IPS-20b (cell line): ENCODE data around the gene CDKN2AIP.
"Not testable (repeated sequence)": the region's sequence is repeated elsewhere in the genome, so short reads cannot be mapped to it uniquely, and the experiment has no call there.

Experiments used
- H3K27ac ChIP-seq: one replicate; pipeline ENCODE4 v1.5.1; 2013; ENCODE audit warnings: low read length
- H3K27me3 ChIP-seq: 2 replicates; pipeline ENCODE4 v1.6.1; 2013; ENCODE audit warnings: mild to moderate bottlenecking, low read length, inconsistent platforms; ENCODE audit not compliant: insufficient read depth
- H3K36me3 ChIP-seq: 2 replicates; pipeline ENCODE4 v1.6.1; 2013; ENCODE audit warnings: low read depth, mild to moderate bottlenecking, inconsistent platforms, low read length, moderate library complexity; ENCODE audit not compliant: insufficient read depth
- H3K4me1 ChIP-seq: 2 replicates; pipeline ENCODE4 v1.6.1; 2013; ENCODE audit warnings: mild to moderate bottlenecking, control low read depth, inconsistent platforms, low read length, moderate library complexity; ENCODE audit not compliant: insufficient read depth
- H3K4me3 ChIP-seq: 2 replicates; pipeline ENCODE4 v1.5.1; 2013; ENCODE audit warnings: mild to moderate bottlenecking, low read length, inconsistent platforms
- H3K9ac ChIP-seq: 2 replicates; pipeline ENCODE4 v1.6.1; 2013; ENCODE audit warnings: low read depth, mild to moderate bottlenecking, inconsistent platforms, low read length, moderate library complexity
- H3K9me3 ChIP-seq: 2 replicates; pipeline ENCODE4 v1.6.1; 2013; ENCODE audit warnings: mild to moderate bottlenecking, low read depth, low read length, inconsistent platforms; ENCODE audit not compliant: insufficient read depth

The CDKN2AIP gene

DNA sequence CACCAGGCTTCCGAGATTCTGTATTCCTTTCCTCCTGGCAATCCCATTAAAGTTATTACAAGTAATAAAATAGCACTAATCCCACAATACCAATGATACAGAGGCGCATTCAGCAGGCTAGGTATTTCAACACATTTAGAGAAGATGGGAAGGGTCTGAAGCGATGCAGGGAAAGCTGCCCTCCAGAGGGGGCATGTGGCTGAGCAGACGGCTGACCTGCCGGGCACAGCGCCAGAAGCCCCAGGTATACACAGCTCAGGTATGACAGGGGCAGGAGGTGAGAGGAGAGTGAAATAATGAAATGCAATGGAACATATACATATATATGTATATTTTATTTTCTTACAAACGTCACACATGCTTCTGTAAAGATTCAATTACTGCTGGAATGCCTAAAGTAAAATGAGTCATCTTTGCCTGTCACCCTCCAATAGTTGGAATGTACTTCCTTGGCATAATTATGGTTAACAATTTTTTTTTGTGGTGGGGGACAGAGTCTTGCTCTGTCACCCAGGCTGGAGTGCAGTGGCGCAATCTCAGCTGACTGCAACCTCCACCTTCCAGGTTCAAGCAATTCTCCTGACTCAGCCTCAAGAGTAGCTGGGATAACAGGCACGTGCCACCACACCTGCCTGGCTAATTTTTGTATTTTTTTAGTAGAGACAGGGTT lies 21.3 kb upstream of the CDKN2AIP start:
- Histone ChIP-seq H3K9me3 (no peaks in the 10 kb centered on the region), H3K27me3 (no peaks in the 10 kb centered on the region), H3K4me1 (no peaks in the 10 kb centered on the region), H3K27ac (no peak overlapping the region), H3K9ac (no peak overlapping the region), H3K4me3 (no peak overlapping the region), H3K36me3 (no peaks in the 10 kb centered on the region)

- no peak overlapping the region for H3K4me3 ChIP-seq
- no peak overlapping the region for H3K9ac ChIP-seq
- H3K36me3 ChIP-seq, result no peaks in the 10 kb centered on the region
- no peaks in the 10 kb centered on the region for H3K27me3 ChIP-seq
- no peaks in the 10 kb centered on the region for H3K4me1 ChIP-seq
- no peaks in the 10 kb centered on the region for H3K9me3 ChIP-seq
- no peak overlapping the region for H3K27ac ChIP-seq
These were observed 20.2 kb upstream of the CDKN2AIP start for GRCh38 chr4:183424109-183424744.

DNA sequence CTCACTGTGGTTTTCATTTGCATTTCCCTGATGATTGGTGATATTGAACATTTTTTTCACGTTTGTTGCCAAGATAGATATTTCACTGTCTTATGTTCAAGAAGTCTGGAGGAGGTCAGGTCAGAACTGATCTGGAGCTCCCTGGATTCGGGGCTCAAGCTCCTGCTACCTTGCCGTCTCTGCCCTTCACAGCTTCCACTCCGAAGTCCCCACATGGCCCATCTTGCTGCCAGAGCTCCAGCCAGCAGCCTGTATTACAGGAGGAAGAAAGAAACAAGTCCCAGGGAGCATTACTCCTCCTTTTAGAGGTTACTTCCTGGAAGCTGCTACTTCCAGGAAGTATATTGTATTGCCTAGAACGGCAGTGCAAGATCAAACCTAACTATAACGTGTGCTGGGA lies 17.9 kb upstream of the CDKN2AIP start:
- H3K4me3 ChIP-seq, result no peak overlapping the region
- H3K27me3 ChIP-seq, result no peaks in the 10 kb centered on the region
- H3K9me3 ChIP-seq, result no peaks in the 10 kb centered on the region
- no peak overlapping the region for H3K9ac ChIP-seq
- no peaks in the 10 kb centered on the region for H3K36me3 ChIP-seq
- H3K27ac ChIP-seq, result no peak overlapping the region
- H3K4me1 ChIP-seq, result peaks cover 7% of the 10 kb centered on the region; the same call in 1 of the 2 replicates

GRCh38 chr4:183429489-183429888 lies 14.9 kb upstream of the CDKN2AIP start:
- Histone ChIP-seq H3K4me3 (no peak overlapping the region), H3K27me3 (peaks cover 4% of the 10 kb centered on the region; the same call in 1 of the 2 replicates), H3K36me3 (no peaks in the 10 kb centered on the region), H3K4me1 (peaks cover 7% of the 10 kb centered on the region; the same call in 1 of the 2 replicates), H3K27ac (no peak overlapping the region), H3K9me3 (peaks cover 4% of the 10 kb centered on the region; the same call in 1 of the 2 replicates), H3K9ac (no peak overlapping the region)

DNA sequence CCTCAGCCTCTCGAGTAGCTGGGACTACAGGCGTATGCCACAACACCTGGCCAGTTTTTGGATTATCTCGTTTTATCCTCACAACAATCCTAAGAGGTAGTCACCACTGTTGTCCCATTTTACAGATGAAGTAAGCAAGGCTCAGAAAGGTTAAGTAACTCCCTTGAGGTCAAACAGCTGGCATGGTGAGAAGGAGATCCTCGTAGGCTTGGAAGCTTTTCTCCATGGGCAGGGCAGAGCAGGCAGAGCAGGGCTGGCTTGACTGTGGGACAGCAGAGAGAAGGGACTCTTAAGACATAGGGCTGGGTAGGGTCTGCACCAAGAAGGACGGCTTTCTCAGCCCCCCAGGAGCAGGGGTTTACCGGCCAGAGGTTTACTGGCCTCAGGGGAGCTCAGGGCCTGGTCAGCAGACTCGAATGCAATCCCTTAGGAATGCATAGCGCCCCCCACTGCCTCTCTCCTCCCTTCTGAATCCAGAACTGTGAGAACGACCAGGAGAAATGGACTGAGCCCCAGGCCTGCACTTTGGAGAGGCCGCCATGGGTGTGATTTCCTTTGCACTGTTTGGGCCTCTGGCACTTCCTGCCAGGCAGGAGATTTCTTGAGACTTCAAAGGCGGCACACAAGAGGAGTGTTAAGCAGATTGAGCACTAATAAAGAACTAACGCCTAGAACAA lies 14.0 kb upstream of the CDKN2AIP start:
- no peak overlapping the region; the same call in 1 of the 2 replicates for H3K4me3 ChIP-seq
- H3K9ac ChIP-seq, result no peak overlapping the region
- peaks cover 4% of the 10 kb centered on the region; the same call in 1 of the 2 replicates for H3K9me3 ChIP-seq
- peaks cover 7% of the 10 kb centered on the region; the same call in 1 of the 2 replicates for H3K4me1 ChIP-seq
- H3K36me3 ChIP-seq, result no peaks in the 10 kb centered on the region
- no peak overlapping the region for H3K27ac ChIP-seq
- peaks cover 13% of the 10 kb centered on the region; the same call in 1 of the 2 replicates for H3K27me3 ChIP-seq

- Histone ChIP-seq H3K27ac (no peak overlapping the region), H3K4me3 (no peak overlapping the region; the same call in 1 of the 2 replicates), H3K27me3 (peaks cover 18% of the 10 kb centered on the region; the same call in 1 of the 2 replicates), H3K9me3 (peaks cover 4% of the 10 kb centered on the region; the same call in 1 of the 2 replicates), H3K4me1 (peaks cover 7% of the 10 kb centered on the region; the same call in 1 of the 2 replicates), H3K36me3 (no peaks in the 10 kb centered on the region), H3K9ac (no peak overlapping the region)
These were observed 13.5 kb upstream of the CDKN2AIP start for GRCh38 chr4:183430994-183431347.

DNA sequence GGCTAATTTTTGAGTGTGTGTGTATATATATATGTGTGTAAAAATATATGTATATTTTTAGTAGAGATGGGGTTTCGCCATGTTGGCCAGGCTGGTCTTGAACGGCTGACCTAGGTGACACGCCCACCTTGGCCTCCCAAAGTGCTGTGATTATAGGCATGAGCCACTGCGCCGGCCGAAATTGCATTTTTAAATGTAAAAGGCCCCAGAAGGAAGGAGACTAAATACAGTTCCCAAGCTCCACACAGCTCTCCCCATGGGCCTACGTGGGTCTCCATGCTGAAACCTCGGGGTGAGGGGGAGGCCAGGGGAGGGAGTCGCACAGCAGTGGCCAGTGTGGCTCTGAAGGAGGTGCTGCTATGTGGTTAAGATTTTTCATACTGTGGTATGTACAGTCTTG lies 12.8 kb upstream of the CDKN2AIP start:
- H3K4me1 ChIP-seq, result peaks cover 7% of the 10 kb centered on the region; the same call in 1 of the 2 replicates
- no peak overlapping the region for H3K9ac ChIP-seq
- H3K9me3 ChIP-seq, result peaks cover 4% of the 10 kb centered on the region; the same call in 1 of the 2 replicates
- H3K4me3 ChIP-seq, result no peak overlapping the region
- H3K36me3 ChIP-seq, result no peaks in the 10 kb centered on the region
- no peak overlapping the region for H3K27ac ChIP-seq
- H3K27me3 ChIP-seq, result peaks cover 23% of the 10 kb centered on the region

- H3K9me3 ChIP-seq, H3K27ac ChIP-seq, H3K4me3 ChIP-seq, H3K9ac ChIP-seq, H3K4me1 ChIP-seq, H3K36me3 ChIP-seq: not testable (repeated sequence)
- H3K27me3 ChIP-seq, result peaks cover 25% of the 10 kb centered on the region
These were observed 11.3 kb upstream of the CDKN2AIP start for GRCh38 chr4:183433183-183433582.

- no peak overlapping the region for H3K9ac ChIP-seq
- H3K36me3 ChIP-seq, result no peaks in the 10 kb centered on the region
- H3K4me3 ChIP-seq, result no peak overlapping the region
- H3K27me3 ChIP-seq, result peaks cover 25% of the 10 kb centered on the region
- H3K4me1 ChIP-seq, result peaks cover 12% of the 10 kb centered on the region; the same call in 1 of the 2 replicates
- no peak overlapping the region for H3K27ac ChIP-seq
- H3K9me3 ChIP-seq, result peaks cover 4% of the 10 kb centered on the region; the same call in 1 of the 2 replicates
These were observed 10.2 kb upstream of the CDKN2AIP start for GRCh38 chr4:183434264-183434663.

DNA sequence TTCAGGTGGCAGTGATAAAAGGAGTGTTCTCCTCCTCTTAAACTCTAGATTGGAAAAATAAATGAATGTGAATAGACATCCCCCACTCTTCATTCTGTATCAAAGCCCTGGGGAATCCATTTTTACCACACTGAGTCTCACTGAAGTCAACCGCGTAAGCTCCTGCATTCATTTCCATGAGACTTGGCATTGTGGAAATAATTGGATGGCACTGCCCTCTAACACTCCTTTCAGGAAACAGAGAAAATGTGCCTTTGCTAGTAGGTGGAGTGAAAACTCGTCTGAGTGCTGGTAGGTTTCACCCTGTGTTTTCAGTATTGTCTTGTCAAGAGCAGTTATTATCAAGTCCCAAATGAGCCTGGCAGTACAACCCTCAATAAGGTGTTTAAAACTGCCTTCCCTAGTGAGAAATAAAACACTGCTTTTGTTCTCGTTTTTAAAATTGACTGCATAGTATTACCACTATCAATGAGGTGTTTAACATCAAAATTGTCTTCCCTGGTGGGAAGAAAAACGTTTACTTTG lies 9.7 kb upstream of the CDKN2AIP start:
- no peaks in the 10 kb centered on the region for H3K36me3 ChIP-seq
- peaks cover 25% of the 10 kb centered on the region for H3K27me3 ChIP-seq
- H3K9ac ChIP-seq, result no peak overlapping the region
- H3K9me3 ChIP-seq, result peaks cover 4% of the 10 kb centered on the region; the same call in 1 of the 2 replicates
- no peak overlapping the region for H3K4me3 ChIP-seq
- H3K4me1 ChIP-seq, result peaks cover 12% of the 10 kb centered on the region; the same call in 1 of the 2 replicates
- H3K27ac ChIP-seq, result no peak overlapping the region

GRCh38 chr4:183435803-183436202 lies 8.6 kb upstream of the CDKN2AIP start:
- Histone ChIP-seq H3K4me3 (no peak overlapping the region), H3K27ac (no peak overlapping the region), H3K36me3 (no peaks in the 10 kb centered on the region), H3K4me1 (peaks cover 8% of the 10 kb centered on the region; the same call in 1 of the 2 replicates), H3K9ac (no peak overlapping the region), H3K27me3 (peaks cover 25% of the 10 kb centered on the region), H3K9me3 (peaks cover 4% of the 10 kb centered on the region; the same call in 1 of the 2 replicates)
